ENCODE data around the gene NUF2.

GRCh38 chr1:163291461-163291860 lies 30.3 kb upstream of the NUF2 start:
- TF ChIP-seq CTCF (optimal IDR thresholded peaks at IDR 0.05 in 1 of 3, IDR thresholded peaks at IDR 0.05 in 1 of 3, conservative IDR thresholded peaks at IDR 0.05 in 1 of 3; ENCODE audit: extremely low read depth in 1 of 3, insufficient read depth in 2 of 3, low read length in 3 of 3) (no peak), EZH2 (IDR thresholded peaks at IDR 0.05; ENCODE audit: low read length) (no peak)

All from keratinocyte (primary cell).